ENCODE data around the gene GALNT13.

Gene GALNT13

DNA sequence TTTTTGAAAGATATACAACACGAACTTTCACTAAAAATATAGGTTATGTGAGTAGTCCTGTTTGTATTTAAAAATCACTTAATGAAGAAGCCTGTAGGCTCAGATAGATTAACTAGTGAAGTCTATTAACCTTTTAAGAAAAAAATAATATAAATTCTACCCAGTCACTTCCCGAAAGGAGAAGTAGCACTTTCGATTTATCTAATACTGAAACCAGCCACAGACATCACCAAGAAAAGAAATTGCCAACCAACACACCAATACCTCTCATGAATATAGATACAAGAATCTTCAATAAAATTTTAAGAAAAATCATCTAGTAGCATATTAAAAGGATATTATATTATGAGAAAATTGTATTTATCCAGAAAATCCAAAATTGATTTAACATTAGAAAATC lies 160.5 kb downstream of the GALNT13 start:
- no peak overlapping the region for H3K4me3 ChIP-seq (ENCODE audit: low read depth, low read length)
- DNase-seq (ENCODE audit: low read depth), result no peak
- TF ChIP-seq, protein P1, sequence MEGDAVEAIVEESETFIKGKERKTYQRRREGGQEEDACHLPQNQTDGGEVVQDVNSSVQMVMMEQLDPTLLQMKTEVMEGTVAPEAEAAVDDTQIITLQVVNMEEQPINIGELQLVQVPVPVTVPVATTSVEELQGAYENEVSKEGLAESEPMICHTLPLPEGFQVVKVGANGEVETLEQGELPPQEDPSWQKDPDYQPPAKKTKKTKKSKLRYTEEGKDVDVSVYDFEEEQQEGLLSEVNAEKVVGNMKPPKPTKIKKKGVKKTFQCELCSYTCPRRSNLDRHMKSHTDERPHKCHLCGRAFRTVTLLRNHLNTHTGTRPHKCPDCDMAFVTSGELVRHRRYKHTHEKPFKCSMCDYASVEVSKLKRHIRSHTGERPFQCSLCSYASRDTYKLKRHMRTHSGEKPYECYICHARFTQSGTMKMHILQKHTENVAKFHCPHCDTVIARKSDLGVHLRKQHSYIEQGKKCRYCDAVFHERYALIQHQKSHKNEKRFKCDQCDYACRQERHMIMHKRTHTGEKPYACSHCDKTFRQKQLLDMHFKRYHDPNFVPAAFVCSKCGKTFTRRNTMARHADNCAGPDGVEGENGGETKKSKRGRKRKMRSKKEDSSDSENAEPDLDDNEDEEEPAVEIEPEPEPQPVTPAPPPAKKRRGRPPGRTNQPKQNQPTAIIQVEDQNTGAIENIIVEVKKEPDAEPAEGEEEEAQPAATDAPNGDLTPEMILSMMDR (IDR thresholded peaks at IDR 0.05; ENCODE audit: low read depth, low read length, missing control alignments), result no peak

DNA sequence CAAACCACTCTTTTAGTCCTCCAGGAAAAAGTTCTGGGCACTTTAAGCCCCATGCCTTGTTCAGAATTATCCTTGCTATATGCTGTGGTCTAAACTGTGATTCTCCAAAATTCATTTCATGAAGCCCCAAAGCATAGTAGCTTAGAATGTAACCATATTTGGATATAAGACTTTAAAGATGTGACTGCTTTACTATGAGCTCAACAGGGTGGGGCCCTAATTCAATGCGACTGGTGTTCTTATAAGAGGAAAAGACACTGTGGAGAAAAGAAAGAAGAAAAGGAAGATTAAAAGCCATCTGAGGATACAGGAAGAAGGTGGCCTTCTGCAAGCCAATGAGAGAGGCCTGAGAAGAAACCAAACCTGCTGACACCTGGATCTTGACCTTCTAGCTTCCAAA lies 174.8 kb downstream of the GALNT13 start:
- no peak for DNase-seq (ENCODE audit: low read depth)
- no peak overlapping the region for H3K4me3 ChIP-seq (ENCODE audit: low read depth, low read length)
- TF ChIP-seq, protein P1 (IDR thresholded peaks at IDR 0.05; ENCODE audit: low read depth, low read length, missing control alignments), result no peak

DNA sequence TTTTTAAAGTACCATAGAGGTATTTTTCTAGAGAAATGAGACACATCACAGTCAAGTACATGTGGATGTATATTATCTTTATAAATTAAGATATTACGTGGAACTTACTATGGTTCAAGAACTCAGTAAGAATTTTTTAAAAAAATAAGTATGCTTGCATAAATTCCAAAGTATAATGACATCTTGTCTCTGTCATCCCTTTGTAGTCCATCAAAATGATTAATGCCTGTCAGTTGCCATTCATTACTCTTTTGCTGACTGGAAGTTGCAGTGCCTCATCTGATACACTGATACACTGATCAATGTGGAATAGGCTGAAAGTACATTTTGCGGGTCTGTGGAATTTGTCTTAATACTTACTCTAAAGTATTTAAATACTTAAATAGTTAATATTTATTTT lies 177.2 kb downstream of the GALNT13 start:
- H3K4me3 ChIP-seq (ENCODE audit: low read depth, low read length), result no peak overlapping the region
- TF ChIP-seq, protein P1 (IDR thresholded peaks at IDR 0.05; ENCODE audit: low read depth, low read length, missing control alignments), result no peak
- no peak for DNase-seq (ENCODE audit: low read depth)

DNA sequence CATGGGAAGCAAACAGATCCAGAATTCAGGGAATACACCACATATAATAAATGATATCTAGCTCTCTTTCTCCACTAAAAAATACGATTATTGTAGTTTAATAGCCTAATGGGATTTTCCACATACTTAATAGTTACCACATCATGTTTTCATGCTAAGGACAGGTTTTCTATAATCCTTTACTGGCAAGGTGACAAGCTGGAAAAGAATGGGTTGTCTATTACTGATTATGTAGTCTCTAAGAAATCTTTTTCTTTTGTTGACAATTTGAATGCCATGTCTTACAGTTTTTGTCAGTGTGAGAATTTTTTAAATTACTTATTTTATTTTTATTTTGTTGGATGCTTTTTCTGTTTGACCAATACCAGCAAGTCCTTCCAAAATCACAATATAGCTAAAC lies 177.8 kb downstream of the GALNT13 start:
- no peak for DNase-seq (ENCODE audit: low read depth)
- TF ChIP-seq, protein P1 (IDR thresholded peaks at IDR 0.05; ENCODE audit: low read depth, low read length, missing control alignments), result no peak
- no peak overlapping the region for H3K4me3 ChIP-seq (ENCODE audit: low read depth, low read length)

DNA sequence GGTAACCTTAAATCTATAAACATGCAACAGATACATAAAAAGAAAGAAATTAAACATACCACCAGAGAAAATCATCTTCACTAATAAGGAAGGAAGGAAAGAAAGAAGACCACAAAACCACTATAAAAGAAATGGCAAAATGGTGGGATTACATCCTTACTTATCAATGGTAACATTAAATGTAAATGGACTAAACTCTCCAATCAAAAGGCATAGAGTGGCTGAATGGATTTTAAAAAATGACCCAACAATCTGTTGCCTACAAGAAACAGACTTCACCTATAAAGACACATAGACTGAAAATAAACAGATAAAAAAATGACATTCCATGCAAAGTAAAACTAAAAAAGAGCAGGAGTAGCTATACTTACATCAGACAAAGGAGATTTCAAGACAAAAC lies 195.4 kb downstream of the GALNT13 start:
- TF ChIP-seq, protein P1 (IDR thresholded peaks at IDR 0.05; ENCODE audit: low read depth, low read length, missing control alignments), result no peak
- H3K4me3 ChIP-seq (ENCODE audit: low read depth, low read length), result no peak overlapping the region
- no peak for DNase-seq (ENCODE audit: low read depth)

DNA sequence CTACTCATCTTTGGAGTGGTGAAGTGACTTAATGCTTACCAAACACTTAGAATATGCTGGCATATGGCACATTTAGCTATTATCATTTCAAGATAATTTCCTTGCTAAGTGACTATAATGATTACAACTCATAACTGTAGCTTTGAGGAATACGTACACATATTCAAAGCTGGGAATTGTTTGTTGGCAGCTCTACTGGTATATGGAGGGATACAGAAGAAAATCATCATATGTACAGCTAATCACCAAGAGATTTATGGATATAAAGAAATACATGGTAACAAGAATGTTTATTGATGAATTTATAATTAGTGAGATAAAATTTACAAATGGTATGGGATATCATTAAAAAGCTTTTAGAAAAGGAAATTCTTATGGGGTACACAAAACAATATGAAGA lies 207.2 kb downstream of the GALNT13 start:
- no peak overlapping the region for H3K4me3 ChIP-seq (ENCODE audit: low read depth, low read length)
- TF ChIP-seq, protein P1 (IDR thresholded peaks at IDR 0.05; ENCODE audit: low read depth, low read length, missing control alignments), result no peak
- DNase-seq (ENCODE audit: low read depth), result no peak

DNA sequence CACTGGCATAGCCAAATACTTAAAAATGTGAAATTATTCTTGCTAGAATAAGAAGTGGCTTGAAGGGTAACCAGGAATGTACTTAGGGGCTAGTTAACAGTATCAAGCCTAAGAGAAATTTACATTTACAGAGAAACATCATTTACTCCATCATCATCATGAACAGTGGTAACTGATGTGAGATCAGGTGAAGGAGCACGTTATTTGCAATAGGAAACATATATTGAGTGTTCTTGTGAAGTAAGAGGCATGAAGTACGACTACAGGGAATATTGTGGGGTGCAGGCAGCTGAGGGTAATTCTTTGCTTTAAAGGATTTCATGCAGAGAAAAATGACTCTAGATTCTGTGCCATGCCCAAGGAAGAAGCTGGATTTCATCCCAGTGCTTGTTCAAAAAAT lies 220.8 kb downstream of the GALNT13 start:
- DNase-seq (ENCODE audit: low read depth), result no peak

More for the DNA sequence above, 220.8 kb downstream of the GALNT13 start:
- TF ChIP-seq, protein P1 (IDR thresholded peaks at IDR 0.05; ENCODE audit: low read depth, low read length, missing control alignments), result no peak
- no peak overlapping the region for H3K4me3 ChIP-seq (ENCODE audit: low read depth, low read length)

All from GM12864 (cell line).